Measurements from ENCODE around the gene DNAJC3. TPM values are rescaled to one million over a fixed set of nuclear protein-coding genes. Genes with fewer than 3 reads are reported as not detected.
A peak's percentile ranks its signal among the peaks of the same experiment; 100 is the strongest.
"Not testable (repeated sequence)": the region's sequence is repeated elsewhere in the genome, so short reads cannot be mapped to it uniquely, and the experiment has no call there.

DNAJC3 gene
- total RNA-seq, 1 experiment from 2014 or later, result 19.4 TPM

- peak; percentile 13 for DNase-seq (ENCODE audit: low read depth)
These were observed 37.3 kb downstream of the DNAJC3 start for GRCh38 chr13:95714142-95714832.

- DNase-seq (ENCODE audit: low read depth), result no peak
These were observed 39.3 kb downstream of the DNAJC3 start for GRCh38 chr13:95716231-95716630.

- no peak for DNase-seq (ENCODE audit: low read depth)
These were observed 45.3 kb downstream of the DNAJC3 start for GRCh38 chr13:95722241-95722640.

- peak; percentile 4 for DNase-seq (ENCODE audit: low read depth)
These were observed 46.5 kb downstream of the DNAJC3 start for GRCh38 chr13:95723438-95723837.

- no peak for DNase-seq (ENCODE audit: low read depth)
These were observed 47.3 kb downstream of the DNAJC3 start for GRCh38 chr13:95724252-95724651.

GRCh38 chr13:95726876-95727275 lies 49.9 kb downstream of the DNAJC3 start:
- no peak for DNase-seq (ENCODE audit: low read depth)

- DNase-seq (ENCODE audit: low read depth), result no peak
These were observed 52.0 kb downstream of the DNAJC3 start for GRCh38 chr13:95728957-95729356.

GRCh38 chr13:95734124-95734523 lies 57.2 kb downstream of the DNAJC3 start:
- DNase-seq (ENCODE audit: low read depth), result no peak

GRCh38 chr13:95740071-95740978 lies 63.4 kb downstream of the DNAJC3 start:
- DNase-seq (ENCODE audit: low read depth), result not testable (repeated sequence)

GRCh38 chr13:95740979-95741320 lies 64.0 kb downstream of the DNAJC3 start:
- DNase-seq (ENCODE audit: low read depth), result no peak

- DNase-seq (ENCODE audit: low read depth), result no peak
These were observed 64.9 kb downstream of the DNAJC3 start for GRCh38 chr13:95741584-95742563.

GRCh38 chr13:95743192-95743591 lies 66.3 kb downstream of the DNAJC3 start:
- no peak for DNase-seq (ENCODE audit: low read depth)

- DNase-seq (ENCODE audit: low read depth), result no peak
These were observed 68.3 kb downstream of the DNAJC3 start for GRCh38 chr13:95745289-95745688.

GRCh38 chr13:95745752-95746151 lies 68.8 kb downstream of the DNAJC3 start:
- DNase-seq (ENCODE audit: low read depth), result no peak

- no peak for DNase-seq (ENCODE audit: low read depth)
These were observed 72.6 kb downstream of the DNAJC3 start for GRCh38 chr13:95749545-95749944.

- DNase-seq (ENCODE audit: low read depth), result no peak
These were observed 75.7 kb downstream of the DNAJC3 start for GRCh38 chr13:95752677-95753076.

- DNase-seq (ENCODE audit: low read depth), result no peak
These were observed 77.1 kb downstream of the DNAJC3 start for GRCh38 chr13:95754069-95754468.

- no peak for DNase-seq (ENCODE audit: low read depth)
These were observed 79.1 kb downstream of the DNAJC3 start for GRCh38 chr13:95756072-95756471.

- not testable (repeated sequence) for DNase-seq (ENCODE audit: low read depth)
These were observed 85.7 kb downstream of the DNAJC3 start for GRCh38 chr13:95762626-95763025.

GRCh38 chr13:95763601-95764000 lies 86.7 kb downstream of the DNAJC3 start:
- DNase-seq (ENCODE audit: low read depth), result no peak

- no peak for DNase-seq (ENCODE audit: low read depth)
These were observed 95.0 kb downstream of the DNAJC3 start for GRCh38 chr13:95771905-95772304.

GRCh38 chr13:95779522-95779921 lies 102.6 kb downstream of the DNAJC3 start:
- no peak for DNase-seq (ENCODE audit: low read depth)
